ENCODE results near the gene PSMD8.
"Not testable (repeated sequence)": the region's sequence is repeated elsewhere in the genome, so short reads cannot be mapped to it uniquely, and the experiment has no call there.

PSMD8 gene

GRCh38 chr19:38360839-38361631, 13.3 kb upstream of the PSMD8 start:
- no peak for DNase-seq
- intact Hi-C loops (cut with DNase I), result no loop called here

- DNase-seq, result peak; percentile 35 to 94 (median 58)
- intact Hi-C loops (cut with DNase I), result no loop called here
Observed at GRCh38 chr19:38361633-38362075, 12.7 kb upstream of the PSMD8 start.

- peak in 6 of 10 donors; percentile 17 to 90 (median 54) for DNase-seq
- intact Hi-C loops (cut with DNase I), result no loop called here
Observed at GRCh38 chr19:38362076-38362945, 12.1 kb upstream of the PSMD8 start.

GRCh38 chr19:38362946-38363688, 11.3 kb upstream of the PSMD8 start:
- intact Hi-C loops (cut with DNase I); DNase-seq: not testable (repeated sequence)

- intact Hi-C loops (cut with DNase I), result no loop called here
- DNase-seq, result no peak
Observed at GRCh38 chr19:38367041-38367440, 7.3 kb upstream of the PSMD8 start.

GRCh38 chr19:38369584-38369983, 4.8 kb upstream of the PSMD8 start:
- intact Hi-C loops (cut with DNase I), result no loop called here
- DNase-seq, result no peak

GRCh38 chr19:38370299-38370698, 4.1 kb upstream of the PSMD8 start:
- intact Hi-C loops (cut with DNase I), result no loop called here
- no peak for DNase-seq

GRCh38 chr19:38371081-38371480, 3.3 kb upstream of the PSMD8 start:
- intact Hi-C loops (cut with DNase I), result no loop called here
- no peak for DNase-seq

GRCh38 chr19:38373907-38374331, 452 bp upstream of the PSMD8 start:
- no peak for DNase-seq
- intact Hi-C loops (cut with DNase I), result loop anchor here (1.0 kb wide), 1 partner anchor 38 kb away; no protein-coding TSS in a partner anchor

GRCh38 chr19:38375098-38375493, 725 bp downstream of the PSMD8 start:
- intact Hi-C loops (cut with DNase I), result no loop called here
- DNase-seq, result no peak

- peak in 1 of 10 donors; percentile 55 for DNase-seq
- intact Hi-C loops (cut with DNase I), result no loop called here
Observed at GRCh38 chr19:38375748-38376147, 1.4 kb downstream of the PSMD8 start.

- intact Hi-C loops (cut with DNase I), result no loop called here
- DNase-seq, result no peak
Observed at GRCh38 chr19:38376576-38376975, 2.2 kb downstream of the PSMD8 start.

GRCh38 chr19:38377052-38377451, 2.7 kb downstream of the PSMD8 start:
- intact Hi-C loops (cut with DNase I), result no loop called here
- DNase-seq, result peak in 1 of 10 donors; percentile 16

GRCh38 chr19:38378866-38379265, 4.5 kb downstream of the PSMD8 start:
- DNase-seq, result no peak
- intact Hi-C loops (cut with DNase I), result no loop called here

- DNase-seq, result peak in 1 of 10 donors; percentile 25
- intact Hi-C loops (cut with DNase I), result no loop called here
Observed at GRCh38 chr19:38381138-38381537, 6.8 kb downstream of the PSMD8 start.

GRCh38 chr19:38383184-38383583, 8.8 kb downstream of the PSMD8 start:
- intact Hi-C loops (cut with DNase I), result no loop called here
- no peak for DNase-seq

GRCh38 chr19:38383743-38384142, 9.4 kb downstream of the PSMD8 start:
- intact Hi-C loops (cut with DNase I), result no loop called here

GRCh38 chr19:38384209-38385027, 10.0 kb downstream of the PSMD8 start:
- DNase-seq, result no peak
- intact Hi-C loops (cut with DNase I), result no loop called here

More at GRCh38 chr19:38383743-38384142, 9.4 kb downstream of the PSMD8 start:
- DNase-seq, result no peak

- intact Hi-C loops (cut with DNase I), result no loop called here
- peak in 1 of 10 donors; percentile 70 for DNase-seq
Observed at GRCh38 chr19:38385057-38385803, 10.9 kb downstream of the PSMD8 start.
